ENCODE data around the gene AMN. TPM values are rescaled to one million over a fixed set of nuclear protein-coding genes. Genes with fewer than 3 reads are reported as not detected.

The AMN gene
- polyA plus RNA-seq, 1 of the 3 experiments (the other 2 are of a cell fraction), result 0.03 TPM

DNA sequence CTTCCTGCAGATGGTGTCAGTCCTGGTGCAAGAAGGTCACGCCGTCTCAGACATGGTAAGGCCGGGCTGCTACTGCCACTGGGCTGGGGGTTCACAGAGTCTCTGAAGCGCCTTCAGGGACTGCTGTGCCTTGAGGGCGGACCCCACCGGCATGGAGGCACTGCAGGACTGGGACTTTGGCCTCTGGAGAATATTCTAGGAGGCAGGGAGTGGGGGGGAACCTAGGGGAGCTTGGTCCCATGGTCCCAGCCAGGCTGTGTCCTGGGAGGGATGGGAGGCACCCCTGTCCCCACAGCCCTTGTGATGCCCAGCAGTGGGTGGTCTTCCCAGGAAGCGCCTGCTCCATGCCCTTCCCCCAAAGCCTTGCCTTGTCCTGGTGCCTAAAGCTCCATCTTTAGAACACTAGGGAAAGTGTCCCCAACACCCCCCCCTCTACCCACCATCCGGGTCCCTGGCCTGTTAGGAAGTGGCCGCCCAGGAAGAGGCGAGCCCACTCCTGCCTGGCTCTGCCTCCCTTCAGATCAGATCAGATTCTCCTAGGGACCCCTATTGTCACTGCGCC is 1.5 kb downstream of the AMN start (continued):
- TF ChIP-seq, protein P1, sequence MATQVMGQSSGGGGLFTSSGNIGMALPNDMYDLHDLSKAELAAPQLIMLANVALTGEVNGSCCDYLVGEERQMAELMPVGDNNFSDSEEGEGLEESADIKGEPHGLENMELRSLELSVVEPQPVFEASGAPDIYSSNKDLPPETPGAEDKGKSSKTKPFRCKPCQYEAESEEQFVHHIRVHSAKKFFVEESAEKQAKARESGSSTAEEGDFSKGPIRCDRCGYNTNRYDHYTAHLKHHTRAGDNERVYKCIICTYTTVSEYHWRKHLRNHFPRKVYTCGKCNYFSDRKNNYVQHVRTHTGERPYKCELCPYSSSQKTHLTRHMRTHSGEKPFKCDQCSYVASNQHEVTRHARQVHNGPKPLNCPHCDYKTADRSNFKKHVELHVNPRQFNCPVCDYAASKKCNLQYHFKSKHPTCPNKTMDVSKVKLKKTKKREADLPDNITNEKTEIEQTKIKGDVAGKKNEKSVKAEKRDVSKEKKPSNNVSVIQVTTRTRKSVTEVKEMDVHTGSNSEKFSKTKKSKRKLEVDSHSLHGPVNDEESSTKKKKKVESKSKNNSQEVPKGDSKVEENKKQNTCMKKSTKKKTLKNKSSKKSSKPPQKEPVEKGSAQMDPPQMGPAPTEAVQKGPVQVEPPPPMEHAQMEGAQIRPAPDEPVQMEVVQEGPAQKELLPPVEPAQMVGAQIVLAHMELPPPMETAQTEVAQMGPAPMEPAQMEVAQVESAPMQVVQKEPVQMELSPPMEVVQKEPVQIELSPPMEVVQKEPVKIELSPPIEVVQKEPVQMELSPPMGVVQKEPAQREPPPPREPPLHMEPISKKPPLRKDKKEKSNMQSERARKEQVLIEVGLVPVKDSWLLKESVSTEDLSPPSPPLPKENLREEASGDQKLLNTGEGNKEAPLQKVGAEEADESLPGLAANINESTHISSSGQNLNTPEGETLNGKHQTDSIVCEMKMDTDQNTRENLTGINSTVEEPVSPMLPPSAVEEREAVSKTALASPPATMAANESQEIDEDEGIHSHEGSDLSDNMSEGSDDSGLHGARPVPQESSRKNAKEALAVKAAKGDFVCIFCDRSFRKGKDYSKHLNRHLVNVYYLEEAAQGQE (IDR thresholded peaks at IDR 0.05; ENCODE audit: low read depth, low read length), result no peak

DNA sequence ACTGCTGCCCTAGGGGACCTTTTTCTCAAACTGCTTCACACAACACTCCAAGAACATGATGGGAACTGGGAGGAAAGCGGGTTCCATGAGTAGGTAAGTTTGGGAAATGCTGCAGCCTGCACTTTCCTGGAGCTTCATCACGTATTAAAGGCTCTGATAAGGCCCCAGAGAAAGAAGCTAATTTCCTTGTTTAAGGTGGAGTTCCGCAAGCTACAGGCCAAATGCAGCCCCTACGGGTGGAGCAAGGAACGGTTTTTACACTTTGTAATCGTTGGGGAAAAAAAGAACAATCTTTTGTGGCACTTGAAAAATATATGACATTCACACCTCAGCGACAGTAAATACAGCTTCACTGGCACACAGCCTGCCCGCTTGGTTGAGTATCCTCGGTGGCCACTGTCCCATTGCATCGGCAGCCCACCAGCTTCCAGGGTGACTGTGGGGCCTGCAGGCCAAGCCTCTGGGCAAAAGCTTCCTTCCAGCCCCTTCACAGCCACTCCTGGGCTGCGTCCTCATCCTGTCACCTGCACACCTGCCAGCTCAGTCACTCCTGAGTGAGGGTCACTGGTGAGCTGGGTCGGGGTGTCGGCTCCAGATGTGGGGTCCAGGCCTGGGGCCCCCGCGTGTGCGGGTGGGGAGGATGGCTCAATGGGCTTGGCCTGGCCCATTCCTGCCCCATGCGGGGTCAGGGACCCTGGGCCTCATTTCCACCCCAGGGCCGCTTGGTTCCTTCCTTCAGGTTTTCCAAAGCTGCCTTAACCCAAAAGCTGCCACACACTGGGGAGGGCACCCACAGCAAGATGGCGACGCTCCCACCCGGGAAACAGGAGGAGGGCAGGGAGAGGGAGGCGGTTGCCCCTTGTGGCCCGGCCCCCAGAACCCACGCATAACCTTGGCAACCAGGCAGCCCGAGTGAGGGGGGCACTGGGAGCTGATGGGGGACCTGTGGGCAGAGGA is 2.4 kb downstream of the AMN start:
- H3K9me3 ChIP-seq, result no peaks in the 10 kb centered on the region
- no peak overlapping the region for H3K4me2 ChIP-seq
- no peaks in the 10 kb centered on the region for H3K79me2 ChIP-seq (ENCODE audit: insufficient read depth)
- no peaks in the 10 kb centered on the region for H4K20me1 ChIP-seq (ENCODE audit: insufficient read depth)
- H3K36me3 ChIP-seq (replicated peaks in 1 of 2; ENCODE audit: control insufficient read depth in 1 of 2, insufficient read depth in 2 of 2, low read length in 1 of 2), result no peaks in the 10 kb centered on the region
- 78% methylated on average over 22 of the region's 25 CpGs for WGBS (ENCODE audit: low lambda C conversion rate)
- H3K27ac ChIP-seq (ENCODE audit: low read depth in 2 of 2, low read length in 1 of 2), result no peak overlapping the region
- no peak overlapping the region for H3K4me3 ChIP-seq (ENCODE audit: low read depth in 2 of 2, low read length in 1 of 2)
- H2AFZ ChIP-seq (ENCODE audit: low read depth), result no peak overlapping the region
- H3K9ac ChIP-seq, result no peak overlapping the region
- POLR2A ChIA-PET, result no interaction called here
- CTCF ChIA-PET, result interaction anchor here (1.0 to 1.6 kb wide), 4 partner anchors 10 to 231 kb away, joined by 3 to 5 read pairs (median 4); no protein-coding TSS in a partner anchor
- H3F3A ChIP-seq (replicated peaks; ENCODE audit: insufficient read depth), result no peaks in the 10 kb centered on the region
- no peak for DNase-seq
- peaks cover 0 to 8% of the 10 kb centered on the region in 2 experiments; a peak in 1 of 4 replicates for H3K4me1 ChIP-seq (ENCODE audit: control insufficient read depth in 1 of 2, insufficient read depth in 2 of 2, low read depth in 1 of 2, low read length in 1 of 2)
- TF ChIP-seq, protein P2, sequence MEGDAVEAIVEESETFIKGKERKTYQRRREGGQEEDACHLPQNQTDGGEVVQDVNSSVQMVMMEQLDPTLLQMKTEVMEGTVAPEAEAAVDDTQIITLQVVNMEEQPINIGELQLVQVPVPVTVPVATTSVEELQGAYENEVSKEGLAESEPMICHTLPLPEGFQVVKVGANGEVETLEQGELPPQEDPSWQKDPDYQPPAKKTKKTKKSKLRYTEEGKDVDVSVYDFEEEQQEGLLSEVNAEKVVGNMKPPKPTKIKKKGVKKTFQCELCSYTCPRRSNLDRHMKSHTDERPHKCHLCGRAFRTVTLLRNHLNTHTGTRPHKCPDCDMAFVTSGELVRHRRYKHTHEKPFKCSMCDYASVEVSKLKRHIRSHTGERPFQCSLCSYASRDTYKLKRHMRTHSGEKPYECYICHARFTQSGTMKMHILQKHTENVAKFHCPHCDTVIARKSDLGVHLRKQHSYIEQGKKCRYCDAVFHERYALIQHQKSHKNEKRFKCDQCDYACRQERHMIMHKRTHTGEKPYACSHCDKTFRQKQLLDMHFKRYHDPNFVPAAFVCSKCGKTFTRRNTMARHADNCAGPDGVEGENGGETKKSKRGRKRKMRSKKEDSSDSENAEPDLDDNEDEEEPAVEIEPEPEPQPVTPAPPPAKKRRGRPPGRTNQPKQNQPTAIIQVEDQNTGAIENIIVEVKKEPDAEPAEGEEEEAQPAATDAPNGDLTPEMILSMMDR (IDR thresholded peaks at IDR 0.05), result peak; percentile 12; the same call in 1 of the 2 replicates
- TF ChIP-seq, protein P3, sequence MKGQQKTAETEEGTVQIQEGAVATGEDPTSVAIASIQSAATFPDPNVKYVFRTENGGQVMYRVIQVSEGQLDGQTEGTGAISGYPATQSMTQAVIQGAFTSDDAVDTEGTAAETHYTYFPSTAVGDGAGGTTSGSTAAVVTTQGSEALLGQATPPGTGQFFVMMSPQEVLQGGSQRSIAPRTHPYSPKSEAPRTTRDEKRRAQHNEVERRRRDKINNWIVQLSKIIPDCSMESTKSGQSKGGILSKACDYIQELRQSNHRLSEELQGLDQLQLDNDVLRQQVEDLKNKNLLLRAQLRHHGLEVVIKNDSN (IDR thresholded peaks at IDR 0.05; ENCODE audit: borderline replicate concordance, low read depth), result no peak
- H3K27me3 ChIP-seq (ENCODE audit: insufficient read depth), result peaks cover 5% of the 10 kb centered on the region; the same call in 1 of the 2 replicates
- H3K9me2 ChIP-seq, result no peaks in the 10 kb centered on the region

DNA sequence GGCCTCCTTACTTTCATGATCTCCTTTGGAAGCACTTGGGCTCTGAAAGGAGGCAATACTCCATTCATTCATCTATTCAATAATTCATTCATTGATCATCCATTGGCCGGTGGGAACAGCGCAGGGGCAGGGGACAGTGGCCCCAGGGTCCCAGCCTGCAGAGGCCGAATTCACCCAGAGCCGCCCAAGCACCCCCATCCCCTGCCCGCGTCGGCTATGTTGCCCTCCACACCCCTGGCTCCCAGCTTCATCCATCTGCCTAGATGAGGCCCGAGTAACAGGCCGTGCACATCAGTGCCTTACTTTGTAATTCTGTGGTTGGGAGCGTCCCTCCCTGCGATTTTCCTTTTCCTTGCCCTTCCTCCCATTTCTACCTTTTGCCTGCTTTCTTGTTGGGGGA is 3.2 kb downstream of the AMN start:
- H3K27ac ChIP-seq (ENCODE audit: low read depth in 2 of 2, low read length in 1 of 2), result no peak overlapping the region
- CTCF ChIA-PET, result interaction anchor here (1.6 kb wide), 1 partner anchor 9 kb away, joined by 4 read pairs; no protein-coding TSS in a partner anchor
- POLR2A ChIA-PET, result no interaction called here
- no peaks in the 10 kb centered on the region for H3K36me3 ChIP-seq (replicated peaks in 1 of 2; ENCODE audit: control insufficient read depth in 1 of 2, insufficient read depth in 2 of 2, low read length in 1 of 2)
- no peaks in the 10 kb centered on the region for H3K79me2 ChIP-seq (ENCODE audit: insufficient read depth)
- peaks cover 5% of the 10 kb centered on the region; the same call in 1 of the 2 replicates for H3K27me3 ChIP-seq (ENCODE audit: insufficient read depth)
- H3K4me1 ChIP-seq (ENCODE audit: control insufficient read depth in 1 of 2, insufficient read depth in 2 of 2, low read depth in 1 of 2, low read length in 1 of 2), result peaks cover 0 to 8% of the 10 kb centered on the region in 2 experiments; a peak in 1 of 4 replicates
- no peak overlapping the region for H2AFZ ChIP-seq (ENCODE audit: low read depth)
- H3K9ac ChIP-seq, result no peak overlapping the region
- H3K4me2 ChIP-seq, result no peak overlapping the region
- no peaks in the 10 kb centered on the region for H3F3A ChIP-seq (replicated peaks; ENCODE audit: insufficient read depth)
- H3K9me2 ChIP-seq, result no peaks in the 10 kb centered on the region
- no peaks in the 10 kb centered on the region for H4K20me1 ChIP-seq (ENCODE audit: insufficient read depth)
- 90% methylated on average over 8 of the region's 11 CpGs for WGBS (ENCODE audit: low lambda C conversion rate)
- no peak overlapping the region for H3K4me3 ChIP-seq (ENCODE audit: low read depth in 2 of 2, low read length in 1 of 2)
- TF ChIP-seq GABPA (IDR thresholded peaks at IDR 0.05; ENCODE audit: low read depth), result no peak
- TF ChIP-seq, protein P4, sequence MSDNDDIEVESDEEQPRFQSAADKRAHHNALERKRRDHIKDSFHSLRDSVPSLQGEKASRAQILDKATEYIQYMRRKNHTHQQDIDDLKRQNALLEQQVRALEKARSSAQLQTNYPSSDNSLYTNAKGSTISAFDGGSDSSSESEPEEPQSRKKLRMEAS (IDR thresholded peaks at IDR 0.05; ENCODE audit: low read depth), result no peak
- no peak for TF ChIP-seq CHD2 (IDR thresholded peaks at IDR 0.05; ENCODE audit: low read length, partially characterized antibody)
- no peak for TF ChIP-seq NFIC (IDR thresholded peaks at IDR 0.05; ENCODE audit: borderline replicate concordance)
- TF ChIP-seq EP300 (IDR thresholded peaks at IDR 0.05; ENCODE audit: borderline replicate concordance in 1 of 2, low read depth in 1 of 2, low read length in 1 of 2), result no peak
- TF ChIP-seq SIN3A (IDR thresholded peaks at IDR 0.05; ENCODE audit: borderline replicate concordance, low read depth, low read length), result no peak
- TF ChIP-seq YY1 (IDR thresholded peaks at IDR 0.05; ENCODE audit: low read depth), result no peak
- TF ChIP-seq MXI1 (IDR thresholded peaks at IDR 0.05; ENCODE audit: low read depth, low read length), result no peak
- TF ChIP-seq, protein P3 (IDR thresholded peaks at IDR 0.05; ENCODE audit: borderline replicate concordance, low read depth), result no peak
- TF ChIP-seq FOXM1 (IDR thresholded peaks at IDR 0.05; ENCODE audit: low read depth), result no peak
- TF ChIP-seq TEAD4 (IDR thresholded peaks at IDR 0.05; ENCODE audit: borderline replicate concordance, insufficient read depth), result no peak
- TF ChIP-seq FOSL2 (IDR thresholded peaks at IDR 0.05; ENCODE audit: borderline replicate concordance, low read depth), result no peak
- H3K9me3 ChIP-seq, result no peaks in the 10 kb centered on the region
- no peak for DNase-seq
